ENCODE results near the gene FNBP1.
"Not testable (repeated sequence)": the region's sequence is repeated elsewhere in the genome, so short reads cannot be mapped to it uniquely, and the experiment has no call there.

FNBP1 gene

GRCh38 chr9:129953736-129954135 lies 89.3 kb downstream of the FNBP1 start:
- DNase-seq (ENCODE audit: low spot score): no peak

GRCh38 chr9:129952337-129952736 lies 90.7 kb downstream of the FNBP1 start:
- DNase-seq (ENCODE audit: low spot score): no peak

GRCh38 chr9:129949821-129950220 lies 93.2 kb downstream of the FNBP1 start:
- DNase-seq (ENCODE audit: low spot score): no peak

- not testable (repeated sequence) for DNase-seq (ENCODE audit: low spot score)
Measured at GRCh38 chr9:129948626-129949025, 94.4 kb downstream of the FNBP1 start.

GRCh38 chr9:129946246-129946995 lies 96.6 kb downstream of the FNBP1 start:
- peak; percentile 79 for DNase-seq (ENCODE audit: low spot score)

GRCh38 chr9:129945314-129945713 lies 97.7 kb downstream of the FNBP1 start:
- no peak for DNase-seq (ENCODE audit: low spot score)

- DNase-seq (ENCODE audit: low spot score): no peak
Measured at GRCh38 chr9:129944506-129945116, 98.4 kb downstream of the FNBP1 start.

- no peak for DNase-seq (ENCODE audit: low spot score)
Measured at GRCh38 chr9:129939431-129939830, 103.6 kb downstream of the FNBP1 start.

GRCh38 chr9:129938291-129938979 lies 104.6 kb downstream of the FNBP1 start:
- DNase-seq (ENCODE audit: low spot score): peak; percentile 56

- DNase-seq (ENCODE audit: low spot score): not testable (repeated sequence)
Measured at GRCh38 chr9:129937879-129938278, 105.1 kb downstream of the FNBP1 start.

- no peak for DNase-seq (ENCODE audit: low spot score)
Measured at GRCh38 chr9:129936222-129936621, 106.8 kb downstream of the FNBP1 start.

GRCh38 chr9:129934780-129935179 lies 108.2 kb downstream of the FNBP1 start:
- DNase-seq (ENCODE audit: low spot score): no peak

- DNase-seq (ENCODE audit: low spot score): peak; percentile 74
Measured at GRCh38 chr9:129934041-129934591, 108.9 kb downstream of the FNBP1 start.

GRCh38 chr9:129933185-129934040 lies 109.6 kb downstream of the FNBP1 start:
- peak; percentile 51 for DNase-seq (ENCODE audit: low spot score)

GRCh38 chr9:129932303-129933151 lies 110.5 kb downstream of the FNBP1 start:
- peak; percentile 63 for DNase-seq (ENCODE audit: low spot score)

- no peak for DNase-seq (ENCODE audit: low spot score)
Measured at GRCh38 chr9:129930743-129931142, 112.2 kb downstream of the FNBP1 start.

GRCh38 chr9:129929496-129930125 lies 113.4 kb downstream of the FNBP1 start:
- peak; percentile 37 for DNase-seq (ENCODE audit: low spot score)

GRCh38 chr9:129923589-129923988 lies 119.4 kb downstream of the FNBP1 start:
- peak; percentile 17 for DNase-seq (ENCODE audit: low spot score)

- no peak for DNase-seq (ENCODE audit: low spot score)
Measured at GRCh38 chr9:129921905-129922304, 121.1 kb downstream of the FNBP1 start.

GRCh38 chr9:129919841-129920240 lies 123.1 kb downstream of the FNBP1 start:
- DNase-seq (ENCODE audit: low spot score): no peak
